Glomerular visceral epithelial cell (primary cell): Measurements from ENCODE around the gene VPS13C.

Source experiments
- DNase-seq: peaks from one replicate; pipeline ENCODE4 v3.0.0-alpha.2; 2016; ENCODE audit errors: extremely low spot score

The VPS13C gene

GRCh38 chr15:62060113-62060895 is at the start of gene VPS13C:
VPS13C (minus strand) TSS chr15:62060447; CDS start chr15:62060374, 73 bp downstream.
- peak; percentile 96 for DNase-seq

- no peak for DNase-seq
These were observed 49.2 kb upstream of the VPS13C start for GRCh38 chr15:62109437-62109836.

DNA sequence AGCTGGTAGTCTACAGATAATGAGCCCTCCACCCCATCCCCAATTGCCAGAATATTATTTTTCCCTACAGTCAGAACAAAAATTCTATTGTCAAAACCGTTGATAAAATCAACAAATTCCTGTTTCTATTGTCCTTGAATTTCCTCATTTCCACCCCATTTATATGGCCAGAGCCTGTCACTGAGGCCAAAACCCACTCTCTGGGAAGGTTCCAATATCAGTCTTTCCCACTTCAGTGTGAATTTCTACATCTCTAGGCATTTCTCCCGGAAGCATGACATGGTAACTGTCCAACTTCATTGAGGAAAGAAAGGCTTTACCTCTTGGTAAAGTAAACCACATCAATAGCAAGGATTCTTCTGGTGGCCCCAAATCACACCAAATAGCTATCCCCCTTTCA is 48.2 kb upstream of the VPS13C start:
- no peak for DNase-seq

- DNase-seq: no peak
These were observed 47.4 kb upstream of the VPS13C start for GRCh38 chr15:62107571-62108121.

DNA sequence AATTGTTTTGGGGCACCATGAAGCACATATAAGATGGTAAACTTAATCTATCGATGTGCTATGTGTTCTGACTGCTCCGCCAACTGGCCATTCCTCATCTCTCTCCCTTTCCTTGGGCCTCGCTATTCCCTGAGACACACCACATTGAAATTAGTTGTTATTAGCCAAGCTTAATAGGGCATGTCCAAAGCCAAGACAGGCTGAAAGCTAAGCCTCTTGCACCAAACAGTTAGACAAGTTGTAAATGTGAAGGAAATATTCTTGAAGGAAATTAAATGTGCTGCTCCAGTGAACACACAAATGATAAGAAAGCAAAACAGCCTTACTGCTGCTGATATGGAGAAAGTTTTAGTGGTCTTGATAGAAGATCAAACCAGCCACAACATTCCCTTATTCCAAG is 45.8 kb upstream of the VPS13C start:
- DNase-seq: no peak

DNA sequence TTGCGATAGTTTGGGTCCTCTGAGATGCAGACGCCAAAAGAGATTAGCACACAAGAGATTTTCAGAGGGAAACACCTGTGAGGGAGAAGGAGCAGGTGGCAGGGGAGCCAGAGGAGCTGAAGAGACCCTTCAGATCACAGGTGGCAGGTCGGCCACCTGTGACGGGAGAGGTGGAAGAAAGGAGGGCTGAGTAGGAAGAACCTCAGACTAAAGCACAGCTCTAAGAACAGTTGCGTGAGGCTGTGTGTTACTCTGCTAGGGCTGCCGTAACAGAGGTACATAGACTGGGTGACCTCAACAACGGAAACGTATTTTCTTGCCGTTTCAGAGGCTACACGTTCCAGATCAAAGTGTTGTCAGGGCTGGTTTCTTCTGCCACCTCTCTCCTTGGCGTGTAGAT is 45.0 kb upstream of the VPS13C start:
- DNase-seq: no peak

GRCh38 chr15:62104846-62105245 is 44.6 kb upstream of the VPS13C start:
- no peak for DNase-seq

DNA sequence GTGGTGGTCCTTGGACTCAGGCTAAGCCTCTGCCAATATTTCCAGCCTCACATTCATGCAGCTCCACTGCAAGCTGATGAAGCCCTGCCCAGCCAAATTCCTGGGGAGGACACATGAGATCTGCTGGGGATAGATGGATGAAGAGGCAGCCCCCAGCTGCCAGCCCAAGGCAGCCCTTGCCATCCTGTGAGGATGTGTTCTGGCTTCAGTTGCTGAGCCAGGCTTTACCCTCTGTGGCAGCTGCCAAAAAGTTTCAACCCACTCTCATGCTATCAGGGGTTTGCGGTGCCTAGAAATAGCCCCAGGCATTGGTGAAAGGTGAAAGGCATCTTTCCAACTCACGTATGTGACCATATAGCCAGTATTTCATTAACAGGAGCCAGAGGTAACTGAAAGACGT is 44.2 kb upstream of the VPS13C start:
- DNase-seq: no peak

GRCh38 chr15:62103431-62103830 is 43.2 kb upstream of the VPS13C start:
- DNase-seq: no peak

DNA sequence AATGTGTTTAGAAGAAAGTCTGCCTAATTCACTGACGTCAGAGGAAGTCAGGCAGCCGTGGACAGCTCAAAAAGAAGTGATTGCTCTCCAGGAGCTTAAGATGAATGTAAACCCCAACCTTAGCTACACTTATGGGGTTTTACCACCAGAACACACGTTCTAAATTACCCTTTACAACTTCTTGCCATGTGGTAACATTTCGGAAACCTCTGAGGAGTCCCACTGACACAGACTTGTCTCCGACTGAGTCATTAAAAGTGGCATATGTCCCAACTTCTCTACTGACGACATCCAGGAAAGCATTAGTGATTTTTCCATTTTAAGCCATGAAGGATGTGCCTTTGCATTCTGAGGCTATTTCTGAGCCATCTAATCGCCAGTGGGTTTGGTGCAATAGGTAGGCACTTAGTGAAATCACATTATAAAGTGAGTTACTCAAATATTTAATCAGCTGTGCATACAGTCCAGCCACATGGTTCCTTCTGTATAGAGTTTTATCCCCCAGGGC is 38.9 kb upstream of the VPS13C start:
- no peak for DNase-seq

DNA sequence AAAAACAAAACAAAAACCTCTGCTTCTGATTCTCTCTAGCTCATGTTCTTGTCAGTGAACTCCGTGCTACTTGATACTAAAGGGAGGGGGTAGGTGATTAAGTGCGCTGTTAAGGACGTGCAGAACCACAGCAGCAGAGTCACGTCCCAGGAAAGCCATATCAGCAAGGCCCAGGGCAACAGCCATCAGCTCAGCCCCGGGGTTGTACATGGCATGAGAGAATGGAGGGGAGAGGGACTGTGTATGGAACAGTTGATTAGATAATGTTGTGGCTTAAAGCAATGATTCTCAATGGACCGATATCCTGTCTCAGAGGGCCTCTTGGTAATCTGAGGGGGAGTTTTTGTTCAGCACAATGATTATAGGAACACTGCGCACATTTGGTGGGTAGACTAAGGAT is 34.1 kb upstream of the VPS13C start:
- DNase-seq: no peak

DNA sequence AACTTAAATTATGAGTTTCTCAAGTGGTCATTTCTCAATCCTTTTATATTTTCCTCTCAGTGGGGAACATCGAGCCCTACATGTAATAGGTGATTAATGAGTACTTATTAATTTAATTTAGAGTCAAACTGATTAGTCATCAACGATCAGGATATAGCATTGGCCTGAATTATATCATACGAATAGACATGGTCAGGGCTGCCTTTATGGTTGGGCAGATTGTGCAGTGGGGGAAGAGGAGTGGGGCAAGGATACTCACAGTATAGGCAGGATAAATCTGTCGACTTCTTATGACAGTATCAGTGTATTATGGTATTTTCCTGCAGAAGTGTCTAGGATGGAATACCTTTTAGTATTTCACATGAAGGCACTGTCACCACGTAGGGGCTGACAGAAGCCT is 33.6 kb upstream of the VPS13C start:
- no peak for DNase-seq

GRCh38 chr15:62090988-62091387 is 30.7 kb upstream of the VPS13C start:
- DNase-seq: no peak

DNA sequence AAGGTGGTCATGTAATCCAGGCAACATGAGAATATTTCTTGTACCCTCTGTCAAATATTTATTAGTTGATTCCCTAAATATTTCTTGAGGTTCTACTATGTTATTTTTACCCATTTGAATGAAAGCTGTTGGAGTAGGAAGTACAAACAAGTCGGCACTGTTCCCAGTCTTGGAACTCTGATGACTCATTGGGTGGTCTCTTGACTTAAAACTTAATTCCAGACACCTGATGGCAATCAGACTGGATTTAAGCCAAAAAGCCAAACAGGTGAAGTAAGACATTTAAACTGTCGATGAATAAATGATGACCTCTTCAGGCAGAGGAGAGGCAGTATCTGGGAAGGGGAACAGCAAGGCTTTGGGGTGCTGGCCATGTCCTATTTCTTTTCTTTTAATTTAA is 29.4 kb upstream of the VPS13C start:
- no peak for DNase-seq

DNA sequence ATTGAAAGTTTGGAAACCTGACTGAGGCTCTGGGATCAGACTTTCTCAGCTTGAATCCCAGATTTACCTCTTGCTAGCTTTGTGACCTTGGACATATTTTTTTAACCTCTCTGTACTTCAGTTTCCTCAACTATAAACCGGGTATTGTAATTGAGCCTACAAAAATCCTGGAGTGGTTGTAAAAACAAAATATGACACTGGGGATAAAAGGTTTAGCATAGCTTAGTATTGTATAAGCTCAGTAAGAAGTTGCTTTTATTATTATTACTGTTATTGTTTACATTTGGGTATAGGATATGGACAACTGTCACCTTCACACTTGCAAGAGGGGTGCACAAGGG is 28.1 kb upstream of the VPS13C start:
- DNase-seq: no peak

DNA sequence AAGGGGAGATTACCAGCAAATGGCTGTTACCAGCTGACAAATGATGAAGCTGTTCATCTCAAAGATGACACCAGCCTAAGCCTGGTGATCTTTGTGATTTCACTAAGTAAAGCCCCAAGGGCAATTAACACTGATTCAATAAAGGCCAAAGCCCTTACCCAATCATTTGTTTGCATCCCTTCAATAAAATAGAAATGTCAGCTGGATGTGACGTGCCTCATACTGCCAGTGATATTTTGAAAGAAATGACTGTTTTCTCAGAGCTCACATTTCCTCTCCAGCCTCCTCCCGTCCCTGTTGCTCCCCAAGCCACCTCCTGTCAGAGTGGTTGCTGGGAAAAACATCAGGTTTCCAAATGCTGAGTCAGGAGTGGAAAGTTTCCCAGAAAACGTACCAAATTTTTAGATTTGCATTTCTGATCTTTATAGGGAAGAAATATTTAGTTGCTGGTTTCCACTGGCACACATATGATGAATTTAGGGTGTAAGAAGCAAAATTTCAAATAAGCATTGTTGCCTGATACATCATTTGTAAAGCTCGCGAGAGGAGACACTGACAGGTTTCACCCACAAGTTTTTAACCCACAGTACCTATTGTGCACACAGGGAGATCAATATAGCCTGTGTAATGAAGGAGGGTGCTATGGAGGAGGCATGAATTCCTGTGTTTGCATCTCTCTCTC is 27.6 kb upstream of the VPS13C start:
- DNase-seq: no peak

DNA sequence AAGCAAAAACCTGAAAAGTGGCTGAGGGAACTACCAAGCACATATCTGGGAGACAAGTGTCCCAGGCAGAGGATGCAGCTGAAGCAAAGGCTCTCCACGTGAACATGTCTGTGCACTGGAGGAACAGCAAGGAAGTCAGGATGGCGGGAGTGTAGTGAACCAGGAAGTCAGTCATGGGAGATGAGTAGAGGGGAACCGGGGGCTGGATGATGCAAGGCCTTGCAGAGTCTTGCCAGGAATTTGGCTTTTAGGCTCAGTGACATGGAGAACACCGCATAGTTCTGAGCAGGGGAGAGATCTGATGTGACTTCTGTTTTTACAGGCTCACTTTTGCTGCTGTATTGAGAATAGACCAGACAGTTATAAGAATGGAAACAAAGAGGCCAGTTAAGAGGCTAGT is 25.5 kb upstream of the VPS13C start:
- DNase-seq: no peak

- no peak for DNase-seq
These were observed 23.2 kb upstream of the VPS13C start for GRCh38 chr15:62083194-62084154.

- DNase-seq: no peak
These were observed 19.3 kb upstream of the VPS13C start for GRCh38 chr15:62079594-62079993.

GRCh38 chr15:62075595-62076277 is 15.5 kb upstream of the VPS13C start:
- no peak for DNase-seq

GRCh38 chr15:62071711-62072308 is 11.6 kb upstream of the VPS13C start:
- peak; percentile 39 for DNase-seq
